ENCODE data around the gene FRYL.

- TF ChIP-seq CTCF (IDR thresholded peaks at IDR 0.05 in 4 of 5, conservative IDR thresholded peaks at IDR 0.05 in 1 of 5), result no peak
- no peak for TF ChIP-seq POLR2A (IDR thresholded peaks at IDR 0.05)
These were observed 307.3 kb downstream of the FRYL start for GRCh38 chr4:48472794-48473193.
